Activated CD4-positive, CD25-positive, alpha-beta regulatory T cell treated with anti-CD3 and anti-CD28 coated beads, Interleukin-2, amount 50 U/mL, for 72 hours (primary cell): ENCODE data around the gene FDXR.

ENCODE experiments used
- DNase-seq: peaks from one replicate; pipeline ENCODE4 v3.0.0; 2021

FDXR gene

DNA sequence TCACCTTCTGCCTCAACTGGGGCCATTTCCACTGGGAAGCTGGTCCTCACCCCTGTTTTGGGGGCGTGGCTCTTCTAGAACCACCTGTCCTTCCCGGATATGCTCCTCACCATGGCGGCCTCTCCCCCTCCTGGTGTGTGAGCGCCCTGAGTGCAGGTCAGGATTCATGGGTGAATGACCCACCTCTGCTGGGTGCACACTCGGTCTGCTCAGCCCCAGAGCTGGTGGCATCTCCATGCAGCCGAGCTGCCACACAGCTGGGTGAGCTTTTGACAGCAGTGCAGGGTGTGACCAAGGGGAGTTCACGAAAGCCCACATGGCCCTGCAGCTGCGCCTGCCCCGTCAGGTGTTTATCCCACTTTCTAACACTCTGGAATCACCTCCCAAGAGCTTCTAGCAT is 40.4 kb downstream of the FDXR start:
- no peak for DNase-seq

DNA sequence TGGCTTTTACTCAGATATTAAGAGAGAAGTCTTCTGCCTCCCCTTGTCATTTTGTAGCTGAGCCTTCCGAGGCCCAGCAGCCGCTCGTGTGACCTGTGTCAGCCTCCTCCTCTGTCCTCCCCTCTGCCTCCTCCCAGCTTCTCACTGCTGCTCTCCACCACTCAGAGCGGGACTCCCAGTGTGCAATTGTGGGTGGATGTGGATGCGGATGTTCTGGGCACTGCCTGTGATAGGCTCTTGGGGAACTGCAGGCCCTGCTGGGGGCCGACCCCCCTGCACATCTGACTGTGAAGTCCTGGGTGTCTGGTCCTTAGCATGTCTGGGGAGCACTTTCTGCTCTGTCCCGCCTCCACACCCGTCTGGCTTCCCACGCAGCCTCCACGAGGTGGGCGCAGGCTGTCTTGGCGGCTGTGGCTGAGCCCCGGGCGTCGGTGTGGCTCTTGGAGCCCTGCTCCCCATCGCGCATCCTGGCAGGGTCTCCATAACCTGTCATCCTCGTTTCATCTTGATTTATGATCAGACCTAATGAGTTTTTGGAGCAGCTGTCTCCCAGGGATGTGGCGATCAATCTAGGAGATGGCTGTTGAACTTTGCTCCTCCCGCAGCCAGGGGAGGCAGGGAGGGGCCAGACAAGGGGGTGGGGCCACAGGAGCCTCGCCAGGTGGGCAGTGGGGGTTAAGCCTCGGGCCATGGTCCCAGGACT is 41.2 kb downstream of the FDXR start:
- no peak for DNase-seq

DNA sequence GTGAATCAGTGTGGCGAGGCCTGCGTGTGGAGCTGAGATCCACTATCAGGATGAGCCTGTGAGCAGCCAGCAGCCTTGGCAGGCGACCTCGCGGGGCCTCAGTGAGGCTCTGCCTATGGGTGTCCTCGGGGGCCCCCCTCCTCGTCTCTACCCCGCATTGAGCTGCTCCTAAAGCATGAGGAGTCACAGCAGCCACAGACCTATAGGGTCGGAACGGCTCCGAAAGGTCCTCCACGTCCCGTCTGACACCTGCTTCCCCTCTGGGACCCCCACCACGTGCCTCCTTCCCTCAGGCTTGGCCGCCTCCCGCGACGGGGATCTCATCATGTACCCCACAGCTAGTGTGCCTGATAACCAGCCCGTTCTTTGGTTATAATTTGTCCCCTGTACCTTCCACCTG is 41.9 kb downstream of the FDXR start:
- no peak for DNase-seq

DNA sequence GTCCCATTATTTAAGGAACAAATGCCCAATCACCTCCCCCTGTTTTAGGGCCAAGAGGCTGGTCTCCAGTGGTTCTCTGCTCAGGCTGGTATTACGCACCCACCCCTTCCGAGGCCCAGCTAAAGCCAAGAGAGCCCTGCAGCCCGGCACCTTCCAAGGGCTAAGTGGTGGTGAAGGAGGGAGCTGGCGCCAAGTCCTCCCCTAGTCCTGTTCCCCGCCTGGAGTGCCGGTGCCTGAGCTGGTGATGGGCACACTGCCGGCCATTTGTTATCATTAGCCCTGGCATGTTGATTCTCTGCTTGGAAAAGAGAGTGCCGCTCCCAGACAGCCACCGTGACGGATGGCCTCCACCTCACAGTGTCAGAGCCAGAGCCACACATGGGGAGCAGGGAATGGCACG is 45.0 kb downstream of the FDXR start:
- no peak for DNase-seq

DNA sequence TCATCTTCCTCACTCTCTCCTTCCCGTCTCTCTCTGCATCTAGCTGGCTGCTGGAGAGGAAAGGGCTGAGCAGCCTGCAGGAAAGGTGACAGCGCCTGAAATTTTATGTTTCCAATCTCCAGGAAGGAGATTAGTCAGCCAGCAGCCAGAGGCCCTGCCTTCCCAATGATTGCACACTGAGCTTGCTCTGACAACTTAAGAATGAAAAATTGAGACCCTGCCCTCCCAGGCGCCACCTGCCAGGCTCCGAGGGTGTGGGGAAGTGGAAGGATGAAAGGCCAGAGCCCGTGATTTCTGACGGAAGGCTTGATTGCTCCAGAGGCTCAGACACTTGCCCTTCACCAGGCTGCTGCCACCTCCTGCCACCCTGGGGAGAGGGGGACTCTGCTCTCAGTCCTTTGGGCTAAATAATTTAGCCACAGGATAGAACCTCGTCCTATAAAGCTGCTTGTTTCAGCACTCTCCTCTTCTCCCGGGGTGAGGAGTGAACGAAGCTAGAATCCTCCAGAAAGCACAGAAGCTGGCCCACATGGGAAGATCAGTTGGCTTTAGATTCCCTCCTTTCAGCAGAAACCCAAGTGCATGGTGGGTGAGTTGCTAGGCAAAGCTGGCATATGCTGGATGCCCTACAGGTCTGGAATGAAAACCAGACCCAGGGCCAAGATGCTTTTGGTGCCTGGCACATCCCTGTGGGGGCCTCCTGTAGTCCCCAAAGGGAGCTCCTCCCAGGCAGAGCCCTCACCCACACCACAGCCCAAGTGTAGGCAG is 46.7 kb downstream of the FDXR start:
- no peak for DNase-seq

DNA sequence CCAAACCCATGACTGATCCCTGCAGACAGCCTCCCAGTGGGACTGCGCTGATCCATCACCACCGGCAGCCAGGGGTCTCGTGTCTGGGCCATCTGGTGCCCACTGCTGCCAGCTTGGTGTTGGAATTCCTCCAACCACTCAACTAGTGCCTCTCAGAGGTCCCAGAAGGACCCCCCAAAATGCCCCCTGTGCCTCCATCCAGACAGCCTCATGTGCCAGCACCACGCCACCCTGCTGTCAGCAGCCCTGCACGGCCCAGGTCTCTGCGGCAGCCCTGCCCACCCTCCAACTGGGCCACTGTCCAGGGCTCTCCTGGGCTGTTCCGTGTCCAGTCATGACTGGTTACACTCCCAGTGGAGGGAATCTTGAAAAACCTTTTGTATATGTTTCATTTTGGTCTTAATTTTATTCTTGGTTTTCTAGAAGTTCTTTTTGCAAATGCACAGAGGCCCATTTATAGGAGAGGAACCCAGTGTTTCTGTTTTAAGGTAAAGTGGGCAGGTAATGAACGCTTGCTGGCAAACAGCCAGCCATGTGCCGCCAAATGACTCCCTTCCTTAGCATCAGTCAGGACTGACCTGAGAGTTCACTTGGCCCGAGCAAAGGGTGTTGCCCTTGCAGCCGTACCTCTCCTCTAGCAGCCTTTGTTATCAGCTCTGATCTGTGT is 47.7 kb downstream of the FDXR start:
- DNase-seq, result no peak

DNA sequence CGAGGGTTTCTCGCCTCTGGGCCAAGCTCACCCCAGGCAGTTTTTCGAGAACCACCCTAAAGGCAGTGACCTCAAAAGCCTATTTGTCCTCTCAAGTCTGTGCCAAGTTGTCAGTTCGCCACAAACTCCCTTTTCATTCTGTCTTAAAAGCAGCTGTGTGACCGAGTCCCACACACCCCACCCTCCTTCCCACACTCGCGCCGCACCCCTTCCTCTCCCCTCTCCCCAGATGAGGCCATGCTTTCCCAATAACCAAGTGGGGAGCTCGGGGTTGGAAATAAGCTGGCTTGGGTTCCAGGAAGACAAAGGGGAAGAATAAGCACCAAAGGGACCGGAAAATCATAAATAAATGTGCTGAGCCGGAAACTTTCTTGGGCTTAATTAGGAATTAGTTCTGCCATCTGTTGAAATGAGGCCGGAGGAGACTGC is 49.8 kb downstream of the FDXR start:
- DNase-seq, result no peak

DNA sequence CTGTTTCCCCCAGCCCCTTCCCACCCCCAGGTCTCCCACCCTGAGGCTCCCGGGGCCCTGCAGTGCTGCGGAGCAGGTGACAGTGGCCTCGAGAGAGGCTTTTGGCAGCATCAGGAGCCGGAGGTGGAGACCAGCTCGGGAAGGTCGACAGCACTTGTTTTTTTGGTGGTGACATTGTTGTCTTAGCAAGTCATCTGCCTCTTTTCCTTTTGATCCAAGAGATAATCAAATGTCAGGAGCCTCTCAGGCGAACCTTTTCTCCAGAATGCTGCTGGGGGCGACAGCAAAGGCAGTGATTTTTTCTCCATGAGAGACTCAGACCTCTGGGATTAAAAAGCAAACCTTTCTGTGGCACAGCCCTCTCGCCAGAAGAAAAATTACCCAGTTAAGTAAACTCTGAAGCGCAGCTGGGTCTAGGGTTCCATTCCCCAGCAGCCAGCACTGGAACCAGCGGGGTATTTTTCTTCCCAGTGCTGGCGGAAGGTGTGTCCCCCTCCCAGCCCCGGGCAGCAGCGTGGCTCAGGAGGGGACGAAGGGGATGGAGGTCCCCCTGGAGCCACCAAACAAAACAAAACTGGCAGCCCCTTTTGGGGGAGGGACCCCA is 50.4 kb downstream of the FDXR start:
- DNase-seq, result no peak

DNA sequence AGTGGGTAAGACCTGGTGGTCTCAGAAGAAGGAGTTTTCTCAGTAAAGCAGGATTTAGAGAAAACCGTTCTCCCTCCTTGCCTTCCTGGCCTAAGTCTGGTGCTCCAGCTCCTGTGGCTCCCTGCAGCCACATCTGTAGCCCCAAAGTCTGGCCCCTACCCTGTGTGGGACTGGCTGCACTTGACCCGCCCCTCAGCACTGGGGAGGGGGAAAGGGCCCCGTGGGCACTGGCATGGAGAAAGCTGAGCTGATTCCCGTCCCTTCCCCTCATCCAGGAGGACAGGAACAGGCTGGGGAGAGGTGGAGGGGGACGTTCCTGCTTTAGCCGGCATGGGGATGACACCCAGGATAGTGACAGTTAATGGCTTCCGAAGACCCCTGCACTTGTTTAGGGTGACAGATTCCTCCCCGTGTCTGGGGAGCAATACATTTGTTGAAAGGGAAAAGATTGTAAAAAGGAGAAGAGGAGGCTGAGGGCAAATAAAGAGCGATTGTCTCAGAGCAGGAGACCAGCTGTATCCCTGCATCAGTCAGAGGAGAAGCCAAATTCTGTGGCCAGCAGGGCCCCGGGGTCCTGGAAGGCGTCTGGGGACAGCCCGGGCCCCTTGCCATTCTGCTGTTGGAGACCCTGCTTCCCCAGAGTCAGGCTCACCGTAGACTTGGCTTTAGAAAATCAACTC is 51.0 kb downstream of the FDXR start:
- no peak for DNase-seq

DNA sequence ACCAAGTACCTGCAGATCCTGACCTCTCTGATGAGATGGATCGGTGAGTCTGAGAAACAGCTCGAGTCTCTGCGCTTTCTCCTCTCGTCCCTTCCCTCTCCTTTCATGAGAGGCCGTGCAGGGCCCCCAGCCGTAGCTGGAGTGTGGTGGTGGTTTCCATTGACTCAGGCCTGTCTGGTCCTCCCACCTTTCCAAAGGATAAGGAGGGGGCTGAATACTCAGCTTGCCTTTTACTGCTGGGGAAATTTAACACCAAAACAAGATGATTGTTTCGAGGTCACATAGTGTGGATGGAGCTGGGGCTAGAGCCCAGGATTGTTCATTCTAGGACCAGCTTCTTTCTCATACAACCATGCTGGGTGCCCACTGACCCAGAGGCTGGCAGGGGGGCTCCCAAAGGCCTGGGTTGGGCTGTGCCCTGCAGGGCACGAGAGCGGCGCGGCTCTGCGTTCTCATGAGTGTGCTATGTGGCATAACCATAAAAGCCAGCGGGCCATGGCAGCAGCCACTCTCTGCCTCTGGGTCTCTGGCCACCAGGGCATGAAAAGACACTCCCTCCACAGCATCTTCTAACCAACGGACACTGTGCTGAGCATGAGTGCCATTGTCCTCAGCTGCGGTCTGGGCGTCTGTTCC is 52.9 kb downstream of the FDXR start:
- no peak for DNase-seq

DNA sequence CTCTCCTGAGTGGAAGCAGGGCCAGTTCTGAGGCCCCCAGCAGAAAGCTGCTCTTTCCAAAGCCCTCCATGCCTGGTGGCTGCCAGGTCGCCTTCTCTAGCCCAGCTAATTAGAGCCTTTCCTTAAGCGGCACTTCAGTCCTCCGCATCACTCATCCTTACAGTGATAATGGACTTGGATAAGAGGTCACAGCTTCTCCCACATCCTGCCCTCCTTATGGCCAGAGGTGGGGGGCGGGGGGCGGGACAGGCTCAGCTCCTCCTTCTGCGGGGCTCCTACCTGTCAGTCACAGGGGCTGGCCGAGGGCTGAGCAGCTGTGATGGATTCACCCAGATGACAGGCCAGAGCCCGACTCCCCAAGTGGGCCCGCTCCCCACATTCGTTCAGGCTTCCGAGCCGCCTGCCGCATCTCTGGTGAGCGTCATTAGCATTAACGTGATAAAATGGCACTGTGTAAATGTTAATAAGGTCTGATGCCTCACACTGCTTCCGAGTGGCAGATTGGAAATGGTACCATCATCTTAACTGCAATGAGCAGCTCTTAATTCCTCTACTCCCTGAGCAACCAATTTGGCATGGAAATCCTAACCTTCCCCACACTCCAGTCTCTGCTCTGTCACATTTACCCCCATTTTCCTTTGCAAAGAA is 54.4 kb downstream of the FDXR start:
- DNase-seq, result no peak

DNA sequence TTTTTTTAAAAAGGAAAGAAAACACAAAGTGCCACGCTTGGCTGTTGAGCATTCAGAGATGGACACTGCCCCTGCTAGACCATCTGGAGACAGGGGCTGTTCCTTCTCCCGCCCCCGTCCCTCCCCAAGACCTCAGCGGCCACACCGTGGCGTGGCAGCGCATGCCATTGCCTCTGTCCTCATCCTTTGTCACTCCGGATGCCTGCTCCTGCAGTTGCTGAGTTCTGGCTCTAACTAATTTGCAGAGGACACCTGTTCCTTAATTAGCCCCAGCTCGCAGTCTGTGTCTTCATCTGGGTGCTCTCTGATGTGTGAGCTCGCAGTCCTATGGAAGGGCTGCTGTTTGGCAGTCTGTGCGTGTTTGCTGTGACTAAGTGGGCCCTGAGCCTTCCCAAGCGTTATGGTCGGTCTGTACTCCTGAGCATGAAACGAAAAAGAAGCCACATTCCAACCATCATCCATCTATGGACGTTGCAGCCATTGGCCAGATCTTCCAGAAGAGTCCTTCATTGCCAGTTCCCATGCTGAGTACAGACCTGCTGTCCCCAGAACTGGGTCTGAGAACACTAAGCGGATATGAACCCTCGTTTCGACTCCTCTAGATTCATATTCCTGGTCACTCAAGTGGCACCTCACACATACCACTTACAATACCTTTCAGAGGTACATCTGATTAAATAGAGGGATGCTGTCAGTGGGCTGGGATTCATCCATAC is 55.7 kb downstream of the FDXR start:
- no peak for DNase-seq

DNA sequence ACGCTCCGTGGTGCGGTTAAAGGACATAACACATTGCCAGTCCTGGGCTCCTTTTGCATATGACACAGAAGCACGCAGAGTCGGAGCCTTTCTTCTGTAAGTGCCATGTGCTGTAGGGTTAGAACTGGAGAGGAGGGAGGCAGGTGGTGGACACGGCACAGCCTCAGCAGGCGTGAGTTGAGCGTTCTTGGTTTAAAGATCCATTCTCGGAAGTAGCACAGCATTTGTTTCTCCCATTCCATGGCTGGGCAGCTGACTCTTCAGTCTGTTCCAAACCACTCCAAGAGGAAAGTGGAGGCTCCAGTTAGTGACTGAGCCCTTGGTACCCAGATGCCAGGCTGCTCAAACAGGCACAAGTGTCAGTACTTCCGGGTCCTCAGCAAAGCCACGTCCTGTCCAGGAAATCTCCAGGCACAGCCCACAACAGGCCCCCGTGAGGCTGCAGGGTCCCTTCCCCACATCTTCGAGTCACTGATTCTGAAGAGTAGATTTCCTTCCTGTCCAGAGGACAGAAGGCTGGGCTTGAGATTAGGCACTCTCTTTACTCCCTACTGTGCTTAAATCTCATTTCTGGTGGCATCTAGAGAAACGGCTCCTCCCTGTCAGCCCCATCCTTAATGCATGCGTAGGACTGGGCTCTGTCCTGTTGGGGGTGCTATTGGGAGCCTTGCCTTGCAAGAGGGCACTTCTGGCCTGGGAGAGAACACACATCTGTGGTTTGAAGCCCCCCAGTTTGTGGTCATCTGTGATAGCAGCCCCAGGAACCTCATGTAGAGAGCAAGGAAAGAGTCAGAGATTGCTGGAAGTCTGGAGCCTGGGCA is 57.0 kb downstream of the FDXR start:
- no peak for DNase-seq

DNA sequence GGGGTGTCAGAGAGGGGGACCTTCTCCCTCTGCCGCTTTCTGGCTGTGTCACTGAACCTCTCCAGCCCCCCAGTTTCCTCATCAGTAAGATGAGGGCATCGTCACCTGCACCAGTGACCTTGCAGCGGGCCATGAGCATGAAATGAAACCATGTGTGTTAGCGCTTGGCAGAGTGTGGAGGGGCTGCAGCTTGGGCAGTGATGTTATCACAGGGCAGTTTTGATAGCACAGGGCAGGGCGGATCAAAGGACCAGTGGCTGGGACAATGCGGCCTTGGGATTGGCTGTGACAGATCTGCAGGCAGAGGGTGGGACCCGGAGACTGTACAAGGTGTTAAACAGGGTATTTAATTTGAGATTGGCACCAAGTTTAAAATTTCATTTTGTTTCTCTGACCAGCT is 57.7 kb downstream of the FDXR start:
- DNase-seq, result no peak

DNA sequence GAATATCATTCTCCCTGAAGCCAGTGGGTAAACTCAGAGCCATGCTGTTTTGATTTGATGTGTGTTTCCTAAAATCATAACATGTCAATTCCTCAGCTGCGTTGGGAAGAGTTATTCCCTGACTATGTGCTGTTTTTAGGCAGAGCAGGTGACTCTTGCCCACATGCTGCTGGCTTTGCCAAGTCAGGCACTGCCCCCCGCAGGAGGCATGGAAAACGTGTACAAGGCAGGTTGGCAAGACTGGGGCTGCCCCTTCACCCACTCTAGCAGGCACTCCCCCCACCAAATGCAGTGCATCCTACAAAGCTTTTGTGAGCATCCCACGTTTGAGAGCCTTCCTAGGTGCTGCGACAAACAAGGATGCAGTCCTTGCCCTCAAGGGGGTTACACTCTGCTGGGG is 58.3 kb downstream of the FDXR start:
- DNase-seq, result no peak
